ENCODE results near the gene SLC35G6. TPM values are rescaled to one million over a fixed set of nuclear protein-coding genes. Genes with fewer than 3 reads are reported as not detected.
"Not testable (repeated sequence)": the region's sequence is repeated elsewhere in the genome, so short reads cannot be mapped to it uniquely, and the experiment has no call there.

The SLC35G6 gene
- total RNA-seq, 2 donors from 2014 or later, result not detected

GRCh38 chr17:7478276-7479212 lies 2.7 kb upstream of the SLC35G6 start:
- H3K9me3 ChIP-seq, result no peaks in the 10 kb centered on the region
- peak overlapping the region; percentile 99 for H3K4me3 ChIP-seq
- no peak for TF ChIP-seq CTCF (IDR thresholded peaks at IDR 0.05)
- H3K27ac ChIP-seq, result peak overlapping the region; percentile 99 to 100
- no peaks in the 10 kb centered on the region for H3K27me3 ChIP-seq (replicated peaks; ENCODE audit: insufficient read depth)
- peak; percentile 11 for ATAC-seq (ENCODE audit: insufficient number of reproducible peaks, low FRiP score, low read depth)
- no peaks in the 10 kb centered on the region for H3K36me3 ChIP-seq
- DNase-seq (ENCODE audit: low spot score), result no peak
- H3K4me1 ChIP-seq (ENCODE audit: control insufficient read depth in 1 of 2, low read depth in 2 of 2), result peaks cover 31 to 59% of the 10 kb centered on the region in 2 donors

- DNase-seq (ENCODE audit: low spot score), result no peak
- Histone ChIP-seq H3K27ac (peak within 1 kb of the TSS; percentile 99 to 100), H3K9me3 (no peaks in the 10 kb centered on the region), H3K4me1 (ENCODE audit: control insufficient read depth in 1 of 2, low read depth in 2 of 2) (peaks cover 31 to 56% of the 10 kb centered on the region in 2 donors), H3K27me3 (replicated peaks; ENCODE audit: insufficient read depth) (no peaks in the 10 kb centered on the region), H3K4me3 (peak within 1 kb of the TSS; percentile 99), H3K36me3 (no peaks in the 10 kb centered on the region)
- ATAC-seq (ENCODE audit: insufficient number of reproducible peaks, low FRiP score, low read depth), result no peak
- no peak for TF ChIP-seq CTCF (IDR thresholded peaks at IDR 0.05)
These were observed 1.8 kb upstream of the SLC35G6 start, which contains the start of gene ZBTB4 for GRCh38 chr17:7479213-7480088. ZBTB4 (minus strand) TSS chr17:7479631; CDS start chr17:7466801, 12,830 bp downstream.

- no peak for TF ChIP-seq CTCF (IDR thresholded peaks at IDR 0.05)
- no peak for DNase-seq (ENCODE audit: low spot score)
- ATAC-seq (ENCODE audit: insufficient number of reproducible peaks, low FRiP score, low read depth), result no peak
- Histone ChIP-seq H3K27ac (peak overlapping the region; percentile 99 to 100), H3K4me3 (peak overlapping the region; percentile 99), H3K4me1 (ENCODE audit: control insufficient read depth in 1 of 2, low read depth in 2 of 2) (peaks cover 30 to 52% of the 10 kb centered on the region in 2 donors), H3K36me3 (no peaks in the 10 kb centered on the region), H3K9me3 (no peaks in the 10 kb centered on the region), H3K27me3 (replicated peaks; ENCODE audit: insufficient read depth) (no peaks in the 10 kb centered on the region)
These were observed 1.2 kb upstream of the SLC35G6 start for GRCh38 chr17:7480089-7480384.

GRCh38 chr17:7481842-7482741 lies 846 bp downstream of the SLC35G6 start:
- Histone ChIP-seq H3K27ac (peak overlapping the region in 1 of 2 donors; percentile 99), H3K4me1 (ENCODE audit: control insufficient read depth in 1 of 2, low read depth in 2 of 2) (peaks cover 29 to 52% of the 10 kb centered on the region in 2 donors)
- H3K27me3 ChIP-seq (replicated peaks; ENCODE audit: insufficient read depth); ATAC-seq (ENCODE audit: insufficient number of reproducible peaks, low FRiP score, low read depth); H3K9me3 ChIP-seq; DNase-seq (ENCODE audit: low spot score); H3K36me3 ChIP-seq; H3K4me3 ChIP-seq: not testable (repeated sequence)

GRCh38 chr17:7482742-7483088 lies 1.5 kb downstream of the SLC35G6 start:
- H3K9me3 ChIP-seq; ATAC-seq (ENCODE audit: insufficient number of reproducible peaks, low FRiP score, low read depth); DNase-seq (ENCODE audit: low spot score); H3K27me3 ChIP-seq (replicated peaks; ENCODE audit: insufficient read depth); H3K36me3 ChIP-seq: not testable (repeated sequence)
- peak overlapping the region; percentile 99 to 100 for H3K27ac ChIP-seq
- peaks cover 30 to 53% of the 10 kb centered on the region in 2 donors for H3K4me1 ChIP-seq (ENCODE audit: control insufficient read depth in 1 of 2, low read depth in 2 of 2)
- H3K4me3 ChIP-seq, result peak overlapping the region; percentile 83

All from thoracic aorta (tissue), 2 donors.